K562 (cell line): ENCODE data around the gene DENND1A.

Source experiments
- ATF2 ChIP-seq: sonication (generic); formaldehyde crosslinking; IDR thresholded peaks from 2 replicates; pipeline ENCODE4 v1.8.1; 2022; ENCODE audit warnings: missing genetic modification reagents
- CTCF ChIP-seq, 3 experiments: IDR thresholded peaks in 2 of 3; conservative IDR thresholded peaks in 1 of 3; 2 replicates each; pipeline ENCODE4 v1.5.1; 2011 to 2012; ENCODE audit warnings: low read length in 3 of 3, mild to moderate bottlenecking in 3 of 3, control low read depth in 2 of 3, improper control_type of control experiment in 1 of 3, inconsistent platforms in 1 of 3, low read depth in 1 of 3, mixed read lengths in 1 of 3, moderate library complexity in 1 of 3; ENCODE audit not compliant: insufficient read depth in 2 of 3
- EGR1 ChIP-seq: fragments of 450-650 bp; conservative IDR thresholded peaks from 2 replicates; pipeline ENCODE4 v1.6.1; 2017; ENCODE audit warnings: mild to moderate bottlenecking
- FOSL1 ChIP-seq: fragments of 200-800 bp; sonication (Bioruptor generic); conservative IDR thresholded peaks from 2 replicates; pipeline ENCODE4 v1.6.1; 2016; ENCODE audit warnings: missing genetic modification characterization, missing compliant biosample characterization
- NFE2 ChIP-seq: IDR thresholded peaks from 2 replicates; pipeline ENCODE4 v1.6.1; 2014; ENCODE audit warnings: antibody characterized with exemption, low read depth
- POLR2A ChIP-seq: fragments of 450-650 bp; conservative IDR thresholded peaks from 2 replicates; pipeline ENCODE4 v1.6.1; 2016
- RFX5 ChIP-seq: IDR thresholded peaks from 2 replicates; pipeline ENCODE4 v1.6.1; 2011; ENCODE audit warnings: low read depth, mild to moderate bottlenecking, improper control_type of control experiment, low read length
- TF ChIP-seq, protein P1 (sequence below): fragments of 450-650 bp; formaldehyde crosslinking; IDR thresholded peaks from 2 replicates; pipeline ENCODE4 v1.4.0; 2020; ENCODE audit warnings: mild to moderate bottlenecking, mixed read lengths

GRCh38 chr9:123353041-123353440 lies 576.9 kb downstream of the DENND1A start:
- no peak for TF ChIP-seq CTCF (IDR thresholded peaks at IDR 0.05 in 2 of 3, conservative IDR thresholded peaks at IDR 0.05 in 1 of 3; ENCODE audit: insufficient read depth in 2 of 3, low read depth in 1 of 3, low read length in 3 of 3)
- TF ChIP-seq EGR1 = no peak
- no peak for TF ChIP-seq POLR2A
- TF ChIP-seq, protein P1, sequence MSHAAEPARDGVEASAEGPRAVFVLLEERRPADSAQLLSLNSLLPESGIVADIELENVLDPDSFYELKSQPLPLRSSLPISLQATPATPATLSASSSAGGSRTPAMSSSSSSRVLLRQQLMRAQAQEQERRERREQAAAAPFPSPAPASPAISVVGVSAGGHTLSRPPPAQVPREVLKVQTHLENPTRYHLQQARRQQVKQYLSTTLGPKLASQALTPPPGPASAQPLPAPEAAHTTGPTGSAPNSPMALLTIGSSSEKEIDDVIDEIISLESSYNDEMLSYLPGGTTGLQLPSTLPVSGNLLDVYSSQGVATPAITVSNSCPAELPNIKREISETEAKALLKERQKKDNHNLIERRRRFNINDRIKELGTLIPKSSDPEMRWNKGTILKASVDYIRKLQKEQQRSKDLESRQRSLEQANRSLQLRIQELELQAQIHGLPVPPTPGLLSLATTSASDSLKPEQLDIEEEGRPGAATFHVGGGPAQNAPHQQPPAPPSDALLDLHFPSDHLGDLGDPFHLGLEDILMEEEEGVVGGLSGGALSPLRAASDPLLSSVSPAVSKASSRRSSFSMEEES = no peak
- no peak for TF ChIP-seq RFX5
- no peak for TF ChIP-seq NFE2
- TF ChIP-seq FOSL1 (tag) = no peak
- TF ChIP-seq ATF2 = no peak
